HG03342 (cell line): ENCODE data around the gene DLGAP1.
A peak's percentile ranks its signal among the peaks of the same experiment; 100 is the strongest.
"Not testable (repeated sequence)": the region's sequence is repeated elsewhere in the genome, so short reads cannot be mapped to it uniquely, and the experiment has no call there.

Experiments
- ATAC-seq: cut with Tn5 transposase; IDR thresholded peaks from one replicate; pipeline ENCODE4 v1.9.1; 2021; ENCODE audit warnings: mild to moderate bottlenecking, moderate library complexity; ENCODE audit not compliant: unreplicated experiment

DLGAP1 gene

DNA sequence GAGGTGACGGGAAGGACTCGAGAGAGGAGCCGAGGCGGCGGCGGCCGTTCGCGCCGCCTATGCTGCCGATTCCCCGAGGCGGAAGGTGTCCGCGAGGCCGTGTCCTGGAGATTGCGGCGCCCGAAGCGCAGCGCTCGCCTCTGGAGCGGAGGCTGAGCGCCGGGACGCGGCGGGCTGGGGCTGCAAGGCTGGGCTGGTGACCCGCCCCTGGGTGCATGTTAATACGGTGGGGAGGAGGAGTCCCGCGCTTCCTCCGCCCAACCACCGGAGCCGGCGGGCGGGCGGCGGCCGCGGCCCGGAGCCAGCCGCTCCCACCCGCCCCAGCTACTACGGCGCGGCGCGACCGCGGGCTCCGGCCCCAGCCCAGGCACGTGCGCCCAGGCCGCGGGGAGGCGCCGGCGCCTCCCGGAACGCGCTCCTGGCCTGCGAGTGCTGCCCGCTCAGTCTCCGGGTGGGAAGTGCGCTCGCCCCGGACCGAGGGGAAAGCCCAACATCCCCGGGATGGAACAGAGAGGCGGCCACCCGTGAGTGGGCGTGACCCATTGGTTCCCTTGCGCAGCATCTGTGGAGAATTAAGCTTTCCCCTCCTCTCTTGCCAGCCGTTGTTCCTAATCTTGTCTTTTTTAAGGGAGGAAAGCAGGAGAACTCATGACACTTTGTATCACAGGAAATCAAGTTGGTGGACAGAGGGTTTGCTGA, at the start of gene DLGAP1:
DLGAP1 (minus strand) TSS at position 195 of the 699 bp plus-strand sequence.
- peak; percentile 68 for ATAC-seq

DNA sequence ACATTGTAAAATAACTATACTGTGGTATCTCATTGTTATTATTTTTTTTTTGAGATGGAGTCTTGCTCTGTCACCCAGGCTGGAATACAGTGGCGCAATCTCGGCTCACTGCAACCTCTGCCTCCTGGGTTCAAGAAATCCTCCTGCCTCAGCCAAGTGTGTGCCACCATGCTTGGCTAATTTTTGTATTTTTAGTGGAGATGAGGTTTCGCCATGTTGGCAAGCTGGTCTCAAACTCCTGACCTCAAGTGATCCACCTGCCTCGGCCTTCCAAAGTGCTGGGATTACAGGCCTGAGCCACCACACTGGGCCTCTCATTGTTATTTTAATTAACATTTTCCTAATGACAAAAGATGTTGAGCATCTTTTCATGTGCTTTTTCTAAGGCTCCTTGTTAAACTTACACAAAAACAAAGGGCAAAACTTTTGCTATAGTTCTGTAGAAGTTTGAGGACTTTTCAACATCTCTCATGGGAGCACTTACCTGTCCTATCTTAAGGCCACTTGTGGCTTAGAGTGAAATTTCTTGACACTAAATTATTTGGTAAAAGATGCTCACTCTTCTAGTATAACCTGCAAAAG, 39.7 kb upstream of the DLGAP1 start:
- ATAC-seq: not testable (repeated sequence)

DNA sequence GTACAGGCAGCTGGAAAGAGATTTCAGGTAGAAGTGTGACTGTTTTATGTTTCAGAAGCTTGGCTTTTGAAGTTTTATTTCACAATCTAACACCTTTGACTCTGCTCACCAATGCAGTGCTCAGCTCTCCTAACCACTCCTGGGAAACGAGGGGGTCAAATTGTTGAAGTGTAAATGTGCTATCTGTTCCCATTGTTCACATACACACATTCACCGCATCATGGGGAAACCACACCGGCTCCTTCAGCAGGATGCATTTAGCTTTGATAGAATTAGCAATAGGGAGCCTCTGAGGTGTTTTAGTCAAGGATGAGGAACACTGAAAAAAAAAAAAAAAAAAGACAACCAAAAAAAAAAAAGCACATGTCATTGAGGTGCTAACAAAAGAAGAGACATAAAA, 13.4 kb upstream of the DLGAP1 start:
- no peak for ATAC-seq

DNA sequence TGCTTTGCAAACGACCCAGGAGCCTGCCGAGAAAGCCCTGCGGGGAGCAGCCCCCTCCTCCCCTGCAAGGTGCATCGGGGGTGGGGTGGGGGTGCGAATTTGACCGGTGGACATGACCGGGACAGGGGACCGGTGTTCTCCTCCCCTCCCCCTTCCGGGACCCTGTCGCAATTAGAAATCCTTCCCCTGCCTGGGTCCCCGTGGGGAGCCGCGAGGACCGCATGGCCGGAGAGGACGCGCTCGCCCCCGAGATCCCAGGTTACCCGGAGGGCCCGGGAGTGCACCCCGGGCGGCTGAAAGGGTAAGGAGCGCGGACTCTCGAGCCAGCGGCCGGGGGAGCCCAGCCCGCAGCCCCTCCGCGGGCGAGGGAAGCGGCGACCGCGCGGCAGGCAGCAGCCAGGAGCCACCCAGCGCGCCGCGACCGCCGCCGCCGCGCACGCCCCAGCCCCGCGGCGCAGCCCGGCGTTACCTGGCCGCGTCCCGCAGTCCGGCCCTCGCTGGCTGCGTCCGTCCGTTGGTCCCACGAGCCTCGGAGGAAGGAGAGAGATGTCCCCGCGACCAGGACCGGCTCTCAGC, 482 bp downstream of the DLGAP1 start:
- peak; percentile 21 for ATAC-seq

DNA sequence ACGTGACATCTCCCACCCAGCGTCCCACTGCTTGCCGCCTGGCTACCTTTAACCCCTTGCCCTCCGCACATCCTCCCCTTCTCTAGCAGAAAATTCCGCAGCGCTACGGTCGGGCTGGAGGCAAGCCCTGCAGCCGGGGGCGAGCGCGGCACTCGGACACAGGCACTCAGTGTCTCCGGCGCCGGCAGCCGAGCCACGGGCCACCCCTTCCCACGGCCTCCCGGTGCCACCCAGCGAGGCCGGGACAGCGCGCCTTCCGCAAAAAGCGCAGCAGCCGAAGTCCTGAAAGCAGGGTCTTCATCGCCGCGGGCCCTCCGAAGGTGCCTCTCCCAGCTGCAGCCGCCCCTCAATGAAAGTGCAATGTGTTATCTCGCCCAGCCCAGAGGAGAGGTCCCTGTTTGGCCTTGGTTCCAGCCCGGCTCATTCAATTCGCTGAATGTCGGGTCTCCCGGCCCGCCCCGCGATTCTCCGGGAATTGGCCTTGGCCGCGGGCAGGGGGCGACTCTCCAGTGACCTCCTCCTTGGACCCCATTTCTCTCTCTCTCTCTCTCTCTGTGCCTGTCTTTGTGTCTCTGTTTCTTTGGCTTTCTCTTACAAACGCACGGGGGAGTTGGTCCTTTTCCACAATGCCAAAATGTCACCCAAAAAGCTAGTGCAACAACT, 1.1 kb downstream of the DLGAP1 start:
- no peak for ATAC-seq

DNA sequence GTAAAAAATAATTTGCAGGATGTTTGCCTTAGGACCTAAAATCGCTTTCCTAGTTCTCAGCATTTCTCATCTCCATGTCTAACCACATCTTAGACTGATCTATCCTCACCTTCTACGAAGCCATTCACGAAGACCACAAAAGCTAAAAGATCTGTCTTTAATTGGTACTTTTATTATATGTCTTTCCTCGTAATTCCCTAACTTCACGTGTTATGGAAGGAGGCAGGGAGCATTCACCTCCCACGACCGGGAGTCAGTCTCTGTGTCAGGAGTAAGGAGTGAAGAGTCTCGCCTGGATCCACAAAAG, 1.6 kb downstream of the DLGAP1 start:
- ATAC-seq: no peak

DNA sequence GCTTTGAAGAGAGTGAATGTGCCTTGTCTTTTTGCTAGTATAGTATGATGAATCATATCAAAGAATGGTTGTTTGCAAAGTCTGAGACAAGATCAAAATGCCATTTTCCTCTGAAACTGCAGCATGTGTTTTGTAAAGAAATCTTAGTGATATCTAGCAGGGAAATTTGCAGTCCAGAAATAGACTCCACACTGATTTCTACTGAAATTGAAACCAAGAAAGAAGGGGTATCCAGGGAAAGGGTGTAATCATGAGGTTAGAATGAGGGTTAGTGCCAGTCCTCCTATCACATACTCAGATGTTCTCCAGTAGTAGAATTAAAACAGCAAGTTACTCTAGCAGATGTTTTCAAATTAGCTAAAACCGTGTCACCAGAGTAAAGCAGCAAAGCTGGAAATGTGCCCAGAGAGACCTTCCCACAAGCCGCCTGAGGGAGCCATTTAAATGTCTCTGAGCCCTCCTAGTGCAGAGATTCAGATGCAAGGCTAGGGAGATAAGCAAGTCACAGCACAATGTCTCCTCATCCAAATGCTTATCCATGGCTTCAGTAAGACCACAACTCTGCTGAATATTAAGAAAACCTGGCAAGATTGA, 4.9 kb downstream of the DLGAP1 start:
- no peak for ATAC-seq

DNA sequence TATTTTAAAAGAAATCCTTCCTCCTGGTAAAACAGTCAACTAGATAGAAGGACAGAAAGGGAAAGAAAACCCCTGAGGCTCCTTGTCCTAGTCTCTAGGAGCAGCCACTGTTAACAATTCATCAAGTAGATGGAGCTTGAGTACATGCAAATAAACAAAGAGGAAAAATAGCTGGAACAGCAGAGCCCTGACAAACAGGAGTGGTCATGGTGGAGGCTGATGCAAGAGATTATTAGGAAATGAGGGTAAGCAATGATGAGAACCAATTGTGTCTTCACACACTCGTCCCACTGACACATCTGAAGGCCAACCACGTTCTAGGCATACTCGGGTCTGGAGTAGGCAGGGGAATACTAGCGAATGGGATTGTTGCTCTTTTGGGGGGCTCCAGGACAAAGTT, 9.2 kb downstream of the DLGAP1 start:
- ATAC-seq: no peak

DNA sequence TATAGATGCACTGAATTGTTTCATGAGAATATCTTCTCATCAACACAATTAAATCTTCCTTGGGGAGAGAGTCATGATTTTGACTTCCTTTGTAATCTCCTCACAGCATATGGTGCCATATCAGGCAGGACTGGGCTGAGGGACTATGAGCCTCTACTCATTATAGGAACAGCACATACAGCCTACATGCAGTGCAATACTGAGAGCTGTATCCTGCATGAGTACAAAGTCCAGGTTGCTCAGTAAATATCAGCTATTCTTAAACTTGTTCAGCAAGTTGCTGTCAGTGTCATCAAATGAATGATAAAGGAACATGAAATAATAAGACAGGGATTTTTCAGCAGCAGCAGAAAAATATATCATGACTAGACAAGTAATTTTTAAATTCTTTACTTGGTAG, 10.8 kb downstream of the DLGAP1 start:
- no peak for ATAC-seq

DNA sequence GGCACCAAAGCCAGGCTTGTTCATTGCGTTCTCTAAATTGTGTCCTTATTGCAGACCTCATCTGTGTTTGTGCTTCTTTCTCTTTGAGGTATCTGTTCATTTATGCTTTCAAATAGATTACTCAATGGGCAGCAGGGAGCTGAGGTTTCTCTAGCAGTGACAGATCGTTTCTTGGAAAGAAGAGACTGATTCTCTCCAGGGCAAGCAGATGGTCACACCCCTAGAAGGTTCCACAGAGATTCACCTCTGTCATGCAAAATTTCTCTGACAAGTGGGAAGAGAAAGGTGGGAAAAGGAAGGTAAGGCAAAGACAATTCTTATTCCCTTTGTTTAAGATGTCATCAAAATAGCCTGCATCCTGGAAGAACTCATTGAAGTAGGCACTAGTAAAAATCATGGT, 14.0 kb downstream of the DLGAP1 start:
- no peak for ATAC-seq

DNA sequence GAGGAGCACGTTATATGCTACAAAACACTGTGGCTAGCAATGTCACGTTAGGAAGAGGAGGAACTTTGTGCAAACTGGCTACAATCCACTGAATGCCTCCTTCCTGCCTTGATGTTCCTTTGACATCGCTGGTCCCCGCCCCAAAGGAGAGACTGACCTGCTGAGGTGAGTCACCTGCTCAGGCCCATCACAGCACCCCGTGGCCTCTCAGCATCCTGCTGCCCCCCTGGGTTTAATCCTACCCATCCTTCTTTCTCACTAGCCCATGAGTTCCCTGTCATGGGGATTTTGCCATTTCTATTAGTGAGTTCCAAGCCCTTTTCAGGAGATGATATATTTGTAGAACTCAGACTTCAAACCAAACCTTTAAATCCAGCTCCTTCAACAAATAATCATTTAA, 16.2 kb downstream of the DLGAP1 start:
- no peak for ATAC-seq

DNA sequence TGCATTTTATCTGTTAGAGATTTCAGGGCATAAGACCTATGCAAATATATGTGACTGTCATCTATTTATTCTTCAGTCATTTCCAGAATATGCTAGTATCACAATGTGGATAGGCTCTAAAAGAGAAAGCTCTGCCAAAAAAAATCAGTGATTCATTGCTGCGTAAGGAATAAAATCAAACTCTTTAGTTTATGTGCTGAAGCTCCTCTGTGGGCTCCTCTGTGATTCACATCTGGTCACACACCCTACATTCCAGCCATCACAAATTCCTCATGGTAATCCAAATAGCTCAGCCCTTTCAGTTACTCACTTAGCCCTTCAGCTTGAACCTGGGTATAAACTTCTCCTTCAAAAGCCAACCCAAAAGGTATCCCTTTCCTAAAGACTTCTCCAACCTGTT, 21.4 kb downstream of the DLGAP1 start:
- no peak for ATAC-seq

DNA sequence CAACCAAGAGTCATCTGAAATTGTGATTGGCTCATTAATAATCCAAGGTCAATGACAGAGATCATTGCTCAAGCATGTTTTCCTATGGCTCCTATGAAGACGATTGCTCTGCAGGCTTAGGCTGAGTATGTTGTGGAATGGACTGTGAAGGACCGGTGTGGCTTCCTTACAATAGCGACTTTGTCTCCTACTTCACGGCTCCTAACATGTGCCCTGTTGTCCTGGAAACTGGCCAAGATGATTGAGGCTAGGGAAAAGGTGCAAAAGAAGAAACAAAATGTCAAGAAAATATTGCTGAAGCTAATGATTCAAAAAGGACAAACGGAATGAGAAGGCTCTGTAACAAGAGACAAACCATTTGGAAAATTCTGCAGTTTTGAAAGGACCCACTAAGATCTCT, 24.3 kb downstream of the DLGAP1 start:
- no peak for ATAC-seq

DNA sequence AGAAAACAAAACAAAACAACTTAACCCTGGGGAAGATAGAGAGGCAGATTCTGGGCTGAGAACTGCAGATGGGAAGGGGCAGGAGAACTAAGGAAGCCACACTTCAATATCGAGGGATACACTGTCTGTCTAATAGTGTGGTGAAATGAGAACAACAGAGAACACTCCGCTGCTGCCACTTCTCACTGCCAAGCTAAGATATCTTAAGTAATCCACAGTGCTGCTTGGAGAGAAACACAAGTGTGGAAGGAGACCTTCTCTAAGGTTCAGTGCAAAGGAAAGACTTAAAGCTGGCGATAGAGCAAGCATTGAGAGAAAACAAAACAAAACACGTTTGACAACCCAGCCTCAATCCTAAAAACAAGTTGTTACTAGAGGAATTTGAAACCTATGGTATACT, 37.4 kb downstream of the DLGAP1 start:
- no peak for ATAC-seq

DNA sequence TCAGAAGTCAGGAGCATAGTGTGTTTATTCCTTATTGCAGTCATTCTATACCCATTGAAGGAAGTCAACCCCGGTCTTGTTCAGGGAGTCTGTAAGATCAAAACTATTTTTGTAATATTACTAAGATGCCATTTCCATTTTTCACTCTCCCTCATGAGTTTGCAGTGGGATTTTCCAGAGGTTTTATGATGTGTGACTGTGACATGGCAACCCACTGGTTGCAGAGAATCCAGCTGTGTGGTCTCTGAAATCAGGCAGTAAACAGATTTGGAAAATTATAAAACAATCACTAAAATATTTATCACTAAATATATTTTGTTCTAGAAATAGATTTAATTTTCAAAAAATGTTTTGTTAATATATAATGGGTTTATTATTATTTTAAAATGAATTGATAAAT, 38.1 kb downstream of the DLGAP1 start:
- ATAC-seq: no peak

DNA sequence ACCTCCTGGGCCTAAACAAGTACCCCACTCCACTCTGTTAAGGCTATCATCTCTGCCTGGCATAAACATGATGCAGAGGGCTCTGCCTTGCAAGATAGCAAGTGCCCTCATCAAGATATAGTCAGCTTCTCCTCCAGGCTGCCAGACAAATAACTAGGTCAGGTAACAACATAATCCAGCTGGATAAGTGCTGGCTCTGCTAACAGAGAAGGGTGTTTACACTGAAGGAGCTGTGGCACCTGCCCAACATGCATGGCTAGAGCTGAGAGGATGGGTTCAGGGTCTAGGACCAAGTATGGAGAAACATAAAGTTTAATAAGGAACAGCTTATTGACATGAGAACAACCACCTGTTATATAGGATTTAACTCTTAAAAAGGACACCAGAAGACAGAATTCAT, 42.8 kb downstream of the DLGAP1 start:
- no peak for ATAC-seq

DNA sequence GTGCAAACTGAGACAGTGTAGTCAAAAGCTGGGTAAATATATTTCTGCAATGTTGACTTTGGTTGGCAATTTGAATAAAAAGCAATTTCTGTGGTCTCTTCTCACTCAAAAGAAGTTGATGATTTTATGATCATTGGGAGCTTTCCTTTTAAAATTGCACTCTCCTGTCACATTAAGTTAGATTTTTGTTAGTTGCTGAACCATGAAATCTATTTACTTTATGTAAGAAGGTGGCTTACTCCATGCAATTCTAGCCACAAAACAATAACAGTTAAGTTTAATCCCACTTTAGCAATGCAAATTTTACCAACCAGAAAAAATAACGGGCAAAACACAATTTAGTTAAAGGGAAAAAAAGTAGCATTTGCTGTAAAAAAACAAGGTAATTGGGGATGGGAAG, 48.3 kb downstream of the DLGAP1 start:
- no peak for ATAC-seq

DNA sequence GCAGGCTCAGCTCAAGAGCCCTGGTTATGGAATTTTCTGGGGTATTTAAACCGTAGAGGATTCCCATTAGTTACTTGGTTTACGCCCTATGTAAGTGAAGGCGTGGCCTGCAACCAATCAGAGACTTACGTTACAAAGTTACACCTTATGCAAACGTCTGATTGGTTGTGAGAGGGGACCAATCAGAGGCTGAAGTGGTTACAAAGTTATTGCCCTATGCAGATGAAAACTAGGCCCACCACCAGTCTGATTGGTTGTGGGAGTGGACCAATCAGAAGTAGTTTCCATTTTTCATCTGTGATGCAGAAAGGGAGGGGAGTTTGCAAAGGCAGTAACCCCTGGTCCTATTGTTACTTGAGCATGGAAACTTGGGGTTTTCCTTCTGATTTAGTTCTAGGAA, 49.1 kb downstream of the DLGAP1 start:
- ATAC-seq: no peak

DNA sequence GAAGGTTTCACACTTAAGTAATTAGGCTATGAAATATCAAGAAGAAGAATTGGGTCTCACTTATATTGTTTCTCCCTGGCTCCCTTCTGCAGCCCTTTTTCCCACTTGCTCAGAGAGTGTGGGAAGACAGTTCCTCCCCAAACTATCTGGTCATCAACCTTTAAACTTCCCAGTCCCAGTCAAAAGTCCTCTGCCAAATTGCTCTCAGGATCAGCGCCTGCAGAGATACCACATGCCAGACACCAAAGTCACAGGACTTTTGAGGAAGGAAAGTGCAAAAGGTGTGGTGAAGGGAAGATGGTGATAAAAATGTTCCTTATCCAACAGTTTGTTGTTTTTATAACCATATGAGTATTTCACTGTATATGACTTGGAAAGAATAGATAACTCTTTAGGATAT, 51.3 kb downstream of the DLGAP1 start:
- ATAC-seq: no peak

DNA sequence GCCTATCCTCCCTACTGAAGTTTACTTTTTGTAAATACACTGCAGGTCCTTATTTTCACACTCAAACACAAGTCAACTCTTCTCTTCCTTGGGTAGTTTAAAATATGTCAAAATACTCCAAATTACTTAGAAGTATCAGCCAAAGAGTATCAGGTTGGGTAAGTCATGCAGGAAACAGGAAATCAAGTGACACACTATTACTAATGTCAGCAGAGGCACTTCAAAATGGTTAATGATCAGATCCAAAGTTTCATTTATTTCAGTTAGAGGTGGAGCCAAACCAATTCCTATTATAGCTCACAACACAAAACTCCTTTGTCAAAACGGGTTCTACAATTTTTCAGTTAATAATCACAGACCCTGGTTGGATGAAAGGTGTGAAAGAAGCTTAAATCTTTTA, 54.2 kb downstream of the DLGAP1 start:
- no peak for ATAC-seq

DNA sequence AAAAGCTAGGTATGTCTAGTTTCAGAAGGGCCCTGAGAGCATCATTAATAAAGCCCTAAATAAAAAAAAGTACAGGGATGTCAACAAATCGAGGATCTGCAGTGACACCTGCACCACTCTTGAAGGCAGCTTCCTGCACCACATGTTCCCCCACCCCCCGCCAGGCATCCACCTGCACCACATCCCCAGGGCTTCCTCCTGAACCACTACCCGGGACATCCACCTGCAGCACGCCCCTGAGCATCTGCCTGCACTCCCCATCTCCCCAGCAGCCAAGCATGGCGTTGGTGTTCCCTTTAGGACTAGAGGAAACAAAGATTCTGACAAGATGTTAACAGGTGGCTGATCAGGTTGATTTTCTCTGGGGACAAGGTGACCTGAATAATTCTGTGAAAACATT, 55.2 kb downstream of the DLGAP1 start:
- no peak for ATAC-seq

DNA sequence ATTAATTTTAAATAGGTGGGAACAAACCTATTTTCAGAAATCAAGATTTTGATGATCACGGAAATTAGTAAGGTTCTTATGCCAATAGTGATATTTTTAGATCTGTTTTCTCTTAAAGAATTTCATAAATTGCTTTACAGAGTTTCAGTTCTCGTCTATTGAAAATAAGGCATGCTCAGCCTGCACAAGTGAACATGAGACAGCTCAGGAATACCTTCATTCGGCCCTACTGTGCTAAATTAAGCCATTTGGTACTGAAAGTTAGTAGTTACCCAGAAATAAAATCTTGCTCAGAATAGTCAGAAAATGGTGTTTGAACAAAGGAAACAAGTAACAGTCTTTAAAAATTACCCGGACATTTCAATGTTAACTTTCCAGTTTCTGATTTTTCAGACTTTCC, 60.4 kb downstream of the DLGAP1 start:
- ATAC-seq: no peak
